NCI-H510A (cell line): ENCODE results near the gene CRACDL.
A peak's percentile ranks its signal among the peaks of the same experiment; 100 is the strongest.

Experiments
- DNase-seq: peaks from one replicate; lab custom pipeline; 2025; lab: John Stamatoyannopoulos, UW

The CRACDL gene

DNA sequence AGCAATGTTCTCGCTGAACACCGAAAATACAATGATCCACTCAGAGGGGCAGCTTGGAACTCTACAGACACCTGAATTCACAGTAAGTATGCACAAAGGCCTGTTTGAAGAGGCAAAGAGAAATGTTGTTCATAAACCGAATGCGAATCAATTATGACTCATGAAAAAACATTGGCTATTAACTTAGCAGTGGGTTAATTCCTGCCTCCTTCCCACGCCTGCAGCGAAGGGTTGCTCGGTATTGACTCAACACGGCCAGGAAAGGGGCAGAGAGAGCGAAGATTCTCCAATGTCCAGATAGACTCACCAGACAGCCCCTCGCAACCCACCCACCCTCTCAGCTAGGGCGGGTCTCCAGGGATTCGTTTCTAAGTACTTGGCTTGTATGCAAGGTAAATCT lies 9.4 kb downstream of the CRACDL start:
- no peak for DNase-seq

DNA sequence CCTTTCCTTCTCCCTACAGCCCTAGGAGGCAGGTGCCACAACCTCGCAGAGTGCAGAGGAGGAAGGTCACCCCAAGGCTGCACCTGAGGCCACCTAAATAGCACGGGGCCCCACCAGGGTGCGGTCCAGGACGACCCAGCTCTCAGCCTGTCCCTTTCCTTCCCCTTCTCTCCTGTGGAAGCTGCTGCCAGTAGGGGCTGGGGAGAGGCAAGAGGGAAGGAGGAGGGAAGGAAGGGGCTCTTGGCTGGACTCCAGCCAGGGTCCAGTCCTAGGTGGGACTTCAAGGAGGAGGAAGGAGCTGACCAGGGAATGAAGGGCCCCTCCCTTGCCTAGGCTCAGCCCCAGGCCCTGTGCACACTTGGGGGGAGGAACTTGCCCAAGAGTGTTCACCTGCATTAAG lies 11.1 kb downstream of the CRACDL start:
- DNase-seq, result no peak

DNA sequence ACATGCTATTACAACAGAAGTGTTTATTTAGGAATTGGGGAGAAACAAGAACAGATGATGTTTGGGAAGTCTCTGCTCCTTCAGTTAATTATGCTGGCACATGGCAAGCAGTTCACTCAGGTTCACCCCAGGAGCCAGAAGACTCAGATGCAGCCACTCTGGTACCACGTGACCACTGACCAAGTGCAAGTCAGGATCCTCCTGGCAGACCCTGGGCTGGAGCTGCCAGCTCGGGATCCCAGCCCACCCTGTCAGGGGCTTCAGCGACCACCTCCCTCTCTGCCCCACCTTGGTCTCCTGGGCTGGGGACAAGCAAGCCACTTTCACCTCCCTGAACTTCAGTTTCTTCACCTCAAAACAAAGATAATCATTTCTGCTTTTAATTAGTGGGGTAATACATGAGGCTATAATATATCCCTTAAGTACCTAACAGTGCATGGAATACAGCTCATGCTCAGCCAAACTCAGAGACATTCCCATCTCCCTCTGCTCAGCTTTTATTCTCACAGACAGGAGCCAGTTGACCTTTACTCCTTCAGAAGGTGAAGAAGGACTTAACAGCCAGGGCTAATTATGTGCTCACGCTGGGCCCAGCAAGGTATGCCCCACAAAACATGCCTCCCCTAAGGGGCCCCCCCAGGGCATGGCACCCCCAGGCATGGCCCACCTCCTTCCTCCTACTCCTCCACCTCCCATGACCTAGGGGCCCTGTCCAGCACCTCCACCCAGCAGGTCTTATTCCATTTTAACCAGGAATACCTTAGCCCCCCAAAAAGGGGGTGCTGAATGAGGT lies 11.8 kb downstream of the CRACDL start:
- DNase-seq, result no peak

DNA sequence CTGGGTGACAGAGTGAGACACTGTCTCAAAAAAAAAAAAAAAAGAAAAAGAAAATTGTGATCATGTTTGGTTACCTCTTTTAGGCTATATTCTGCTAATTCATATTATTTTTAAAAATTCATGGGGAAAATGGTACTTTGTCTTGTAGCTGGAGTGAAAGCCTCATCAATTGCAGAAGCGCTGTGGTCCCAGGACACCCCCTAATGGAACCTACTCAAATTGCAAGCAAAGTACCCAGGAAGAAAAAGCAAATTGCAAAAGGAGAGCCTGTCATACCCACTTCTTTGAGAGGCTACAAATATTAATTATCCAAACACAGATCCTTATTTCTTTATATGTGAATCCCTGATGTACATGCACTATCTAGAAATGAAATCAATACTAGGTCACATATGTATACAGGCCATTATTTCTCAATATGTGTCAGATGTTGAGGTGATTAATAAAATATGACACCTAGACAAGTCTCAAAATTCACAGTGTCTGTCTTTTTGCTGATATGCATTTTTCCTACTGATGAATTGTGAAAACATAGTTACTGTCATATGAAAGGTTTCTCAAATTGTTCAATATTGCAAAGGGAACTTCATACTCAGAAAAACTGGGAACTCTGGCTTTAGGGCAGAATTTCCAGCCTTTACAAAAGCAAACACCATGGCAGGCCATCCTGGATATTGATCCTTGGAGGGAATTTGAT lies 12.6 kb downstream of the CRACDL start:
- DNase-seq, result no peak

DNA sequence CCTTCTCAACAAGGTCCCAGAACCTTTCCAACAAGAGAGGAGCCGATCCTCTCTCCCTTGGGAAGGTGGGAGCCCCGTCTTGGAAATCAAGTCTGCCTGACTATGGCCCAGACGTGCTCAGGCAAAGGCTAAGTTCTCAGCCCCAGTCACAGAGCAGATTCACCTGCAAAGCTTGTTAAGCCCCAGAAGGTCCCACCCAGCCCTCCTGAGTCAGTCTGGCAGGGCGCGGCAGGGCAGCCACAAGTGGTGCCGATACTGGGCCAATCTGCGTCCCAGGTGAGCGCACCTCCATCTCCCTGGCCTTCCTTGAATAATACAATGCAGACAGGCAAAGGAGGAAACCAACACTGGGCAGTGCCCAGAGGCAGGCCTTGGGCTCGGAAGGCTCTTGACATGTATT lies 15.0 kb downstream of the CRACDL start:
- no peak for DNase-seq

DNA sequence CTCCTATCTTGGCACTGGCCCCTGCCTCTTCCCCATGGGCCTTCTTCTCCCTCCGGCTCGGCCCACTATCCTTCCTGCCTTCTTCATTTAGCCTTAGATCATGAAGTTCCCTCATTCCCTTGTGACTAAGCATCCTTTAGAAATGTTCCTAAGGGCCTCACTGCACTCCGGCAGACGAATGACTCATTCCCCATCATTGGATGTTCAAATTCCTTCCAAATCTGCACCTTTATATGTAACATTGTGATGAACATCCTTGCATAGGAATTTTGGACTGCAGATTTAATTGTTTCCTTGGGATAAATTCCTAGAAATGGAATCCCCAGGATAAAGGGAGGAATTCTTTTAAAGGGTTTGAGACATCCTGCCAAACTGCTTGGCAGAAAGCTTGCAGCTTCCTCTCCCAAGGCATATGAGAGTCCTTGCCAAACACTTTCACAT lies 19.0 kb downstream of the CRACDL start:
- no peak for DNase-seq

DNA sequence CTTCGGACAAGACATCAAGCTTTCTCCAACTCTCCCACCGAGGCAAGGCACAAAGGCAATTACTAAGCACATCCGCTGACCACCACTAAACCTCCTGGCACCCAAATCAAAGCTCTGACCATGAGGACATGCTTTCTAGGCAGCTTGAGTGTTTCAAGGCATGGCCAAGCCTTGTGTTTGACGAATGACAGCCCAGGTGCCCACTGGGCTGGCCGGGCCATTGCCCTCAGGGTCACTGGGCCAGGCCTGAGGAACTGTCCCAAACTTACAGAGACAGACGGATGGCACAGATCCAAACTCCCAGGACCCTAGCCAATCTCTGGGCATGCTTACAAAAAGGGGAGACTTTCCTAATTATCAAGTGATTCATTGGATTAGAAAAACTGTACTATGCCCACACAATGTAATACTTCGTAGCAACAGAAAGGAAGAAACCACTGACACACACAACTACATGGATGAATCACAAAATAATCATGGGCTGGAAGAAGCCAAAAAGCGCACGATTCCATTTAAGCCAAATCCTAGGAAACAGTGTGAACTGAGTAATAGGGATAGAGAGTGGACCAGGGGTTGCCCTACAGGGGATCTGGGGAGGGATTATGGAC lies 20.2 kb downstream of the CRACDL start:
- no peak for DNase-seq

DNA sequence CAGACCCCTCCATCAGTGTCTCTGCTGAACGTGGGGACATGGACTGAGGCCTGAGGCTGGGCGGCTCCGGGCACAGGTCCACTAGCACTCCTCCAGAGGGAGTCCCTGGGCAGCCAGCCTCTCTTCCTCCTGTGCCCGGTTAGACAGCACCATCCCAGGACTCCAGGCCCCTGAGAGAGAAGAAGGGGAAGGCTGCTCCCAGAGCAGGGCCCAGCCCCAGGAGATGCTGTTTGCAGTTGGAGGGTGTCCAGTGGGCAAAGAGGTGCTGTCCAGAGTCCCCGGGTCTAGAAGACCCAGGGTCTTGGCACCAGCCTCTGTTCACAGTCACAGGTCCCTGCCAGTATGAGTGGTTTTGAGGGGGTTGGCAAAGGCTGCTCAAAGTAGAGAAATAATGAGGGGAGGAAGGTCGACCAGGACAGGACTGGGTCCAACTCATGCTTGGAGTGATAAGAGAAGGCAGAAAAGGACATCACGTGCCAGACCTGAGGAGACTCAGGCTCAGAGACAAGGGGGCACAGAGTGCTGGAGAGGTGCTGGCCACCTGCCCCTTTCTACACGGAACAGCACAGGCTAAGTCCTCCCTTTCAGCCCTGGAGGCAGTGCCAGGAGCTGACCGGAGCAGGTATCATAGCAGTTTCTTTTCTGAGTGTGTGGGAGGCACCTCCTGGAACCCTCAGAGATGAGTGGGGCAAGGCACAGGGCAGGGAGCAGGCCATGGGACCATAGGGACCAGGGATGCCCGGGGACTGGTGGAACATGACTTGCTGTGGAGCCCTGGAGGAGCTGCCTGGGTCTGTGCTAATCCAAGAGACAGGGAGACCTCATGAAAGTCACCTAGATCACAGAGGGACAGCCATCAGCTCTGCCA lies 21.1 kb downstream of the CRACDL start:
- DNase-seq, result no peak

DNA sequence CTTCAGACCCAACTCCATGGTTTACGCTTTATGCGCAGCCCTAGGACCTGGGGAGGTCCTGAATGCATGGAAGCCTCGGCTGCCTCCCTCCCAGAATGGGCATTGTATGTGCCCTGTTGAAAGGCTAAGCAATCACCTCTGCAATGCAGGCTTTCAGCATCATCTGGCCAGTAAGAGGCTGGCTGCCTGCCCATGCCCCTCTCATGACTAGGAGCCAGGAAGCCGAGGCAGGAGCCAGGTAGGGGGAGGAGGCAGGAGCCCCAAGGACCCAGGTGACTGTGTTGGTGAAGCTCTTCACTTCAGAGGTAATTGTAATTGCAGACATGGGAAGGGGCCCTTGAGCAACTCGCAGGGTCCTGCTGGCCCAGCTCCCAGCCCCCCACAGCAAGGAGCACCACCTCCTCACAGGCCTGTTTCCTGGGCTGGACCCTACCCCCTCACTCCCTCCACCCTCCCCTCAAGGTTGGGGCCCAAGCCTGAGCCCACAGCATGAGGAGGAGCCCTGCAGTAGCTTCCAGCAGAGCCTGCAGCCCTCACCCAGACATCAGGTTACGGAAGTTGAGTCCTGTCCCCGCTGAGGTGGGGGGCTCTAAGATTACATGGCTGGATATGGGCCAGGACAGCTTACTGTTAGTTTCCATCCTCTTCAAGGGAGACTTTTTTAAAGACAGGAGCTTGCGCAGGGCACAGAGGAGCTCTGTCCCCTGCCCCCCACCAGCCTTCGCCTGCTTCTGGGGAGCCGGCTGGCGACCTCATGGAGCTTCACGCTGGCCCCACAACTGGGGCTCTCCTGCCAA lies 21.9 kb downstream of the CRACDL start:
- DNase-seq, result peak; percentile 59

DNA sequence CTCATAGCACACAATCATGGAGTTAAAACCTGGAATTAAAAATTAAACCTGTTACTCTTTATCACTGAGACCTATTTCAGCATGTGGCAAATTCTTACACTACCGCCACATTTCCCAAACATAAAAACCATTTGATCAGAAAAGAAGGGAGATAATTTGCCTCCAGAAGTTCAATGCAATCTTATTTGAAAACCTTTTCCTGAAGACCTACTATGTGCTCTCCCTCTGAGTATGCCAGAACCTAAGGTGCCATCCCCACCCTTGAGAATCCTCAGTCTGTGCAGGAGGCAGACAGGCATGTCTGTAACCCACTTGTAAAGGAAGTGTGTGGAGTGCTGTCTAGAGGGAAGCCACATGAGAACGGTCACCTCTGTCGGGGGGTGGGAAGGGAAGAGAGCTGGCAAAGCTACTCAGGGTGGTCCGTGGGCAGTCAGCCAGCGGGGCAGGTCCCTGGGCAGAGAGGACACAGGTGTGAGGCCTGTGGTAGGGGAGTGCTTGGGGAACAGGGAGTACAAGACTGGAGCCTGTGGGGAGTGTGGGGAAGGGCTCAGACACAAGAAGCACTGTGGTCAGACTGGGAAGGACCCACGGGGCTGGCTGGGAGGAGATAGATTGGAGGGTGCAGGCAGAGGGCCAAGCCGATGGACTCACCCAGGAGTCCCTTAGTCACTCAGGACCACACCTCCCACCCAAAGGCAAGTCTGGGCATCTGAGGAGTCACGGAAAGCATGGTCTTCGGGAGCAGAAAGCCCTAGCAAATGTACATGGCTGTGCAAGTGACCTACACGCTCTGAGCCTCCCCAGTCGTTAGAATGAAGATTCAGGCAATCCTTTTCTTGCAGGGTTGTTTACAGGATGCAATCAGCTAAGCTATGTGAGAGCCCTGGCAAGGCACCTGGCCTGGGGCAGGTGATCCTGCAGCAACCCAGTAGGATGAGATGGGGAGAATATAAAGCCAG lies 22.8 kb downstream of the CRACDL start:
- no peak for DNase-seq

DNA sequence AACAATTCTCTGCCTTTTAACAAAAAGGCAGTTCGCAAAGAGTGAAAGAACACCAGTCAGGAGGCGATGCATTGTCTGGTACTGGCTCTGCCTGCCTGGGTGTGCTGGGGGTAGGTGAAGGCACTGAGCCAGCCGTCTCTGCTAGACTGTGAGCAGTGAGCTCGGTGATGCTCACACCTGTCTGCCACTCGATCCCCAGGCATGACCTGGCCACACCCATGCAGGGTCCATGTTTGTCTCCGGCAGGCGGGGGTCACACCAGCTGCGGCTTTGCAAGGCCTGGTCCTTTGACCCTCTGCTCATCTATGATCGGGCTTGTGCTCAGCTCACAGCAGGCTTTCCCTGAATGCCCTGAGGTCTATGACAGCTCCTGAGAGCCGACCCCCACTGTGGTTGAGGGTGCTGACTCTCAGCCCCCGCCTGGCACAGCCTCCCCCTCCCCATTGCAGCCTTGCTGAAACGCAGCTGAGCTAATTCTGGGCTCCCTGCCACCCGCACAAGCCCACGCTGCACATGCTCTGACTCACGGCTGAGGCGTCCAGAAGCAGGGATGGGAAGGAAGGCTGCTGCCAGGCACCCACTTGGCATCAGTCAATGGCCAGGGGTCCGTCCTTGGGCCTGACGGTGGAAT lies 23.7 kb downstream of the CRACDL start:
- DNase-seq, result peak; percentile 70

DNA sequence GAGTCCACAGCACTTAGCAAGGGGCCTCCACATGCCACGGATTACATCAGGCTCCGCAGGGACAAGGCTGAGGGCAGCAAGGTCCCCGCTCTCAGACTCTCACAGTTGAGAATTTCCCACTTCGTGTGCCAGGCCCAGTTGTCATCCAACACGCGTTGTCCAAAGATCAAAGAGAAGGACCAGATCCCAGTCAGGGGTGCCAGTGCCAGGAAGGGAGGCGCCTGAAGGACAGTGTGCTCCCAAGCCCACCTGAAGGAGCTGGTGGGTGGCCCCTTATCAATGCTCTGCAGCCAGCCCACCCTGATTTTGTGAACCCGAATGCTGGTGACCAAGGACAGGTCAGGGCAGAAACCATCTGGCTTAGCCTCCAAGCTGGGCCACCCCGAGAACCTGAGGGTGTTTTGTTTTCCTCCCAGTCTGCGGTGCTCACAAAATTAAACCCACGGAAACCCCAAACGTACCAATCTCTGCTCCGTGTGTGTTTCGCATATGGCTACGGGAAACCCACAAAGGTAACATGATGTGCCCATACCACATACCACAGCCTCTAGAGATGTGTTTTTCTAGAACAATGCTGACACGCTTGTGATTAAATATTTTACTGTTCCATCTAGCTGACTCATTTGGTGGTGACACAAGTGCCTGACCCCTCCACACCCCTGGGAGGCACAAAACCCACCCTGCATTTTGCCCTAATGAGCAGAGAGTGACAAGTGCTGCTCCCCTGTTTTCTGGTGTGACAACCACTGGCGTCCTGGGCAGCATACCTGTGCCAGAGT lies 24.5 kb downstream of the CRACDL start:
- no peak for DNase-seq

DNA sequence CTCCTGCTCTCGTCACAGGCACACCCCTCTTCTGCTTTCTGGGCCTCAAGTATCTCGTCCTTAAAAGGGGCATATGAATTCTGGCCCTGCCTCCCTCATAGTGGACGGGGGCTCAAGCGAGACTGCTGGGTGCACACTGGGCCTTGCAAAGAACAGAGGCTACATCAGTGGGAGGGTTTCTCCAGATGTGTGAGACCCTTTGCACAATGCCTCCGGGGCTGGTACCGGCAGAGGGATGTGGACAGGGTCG lies 25.0 kb downstream of the CRACDL start:
- DNase-seq, result no peak

DNA sequence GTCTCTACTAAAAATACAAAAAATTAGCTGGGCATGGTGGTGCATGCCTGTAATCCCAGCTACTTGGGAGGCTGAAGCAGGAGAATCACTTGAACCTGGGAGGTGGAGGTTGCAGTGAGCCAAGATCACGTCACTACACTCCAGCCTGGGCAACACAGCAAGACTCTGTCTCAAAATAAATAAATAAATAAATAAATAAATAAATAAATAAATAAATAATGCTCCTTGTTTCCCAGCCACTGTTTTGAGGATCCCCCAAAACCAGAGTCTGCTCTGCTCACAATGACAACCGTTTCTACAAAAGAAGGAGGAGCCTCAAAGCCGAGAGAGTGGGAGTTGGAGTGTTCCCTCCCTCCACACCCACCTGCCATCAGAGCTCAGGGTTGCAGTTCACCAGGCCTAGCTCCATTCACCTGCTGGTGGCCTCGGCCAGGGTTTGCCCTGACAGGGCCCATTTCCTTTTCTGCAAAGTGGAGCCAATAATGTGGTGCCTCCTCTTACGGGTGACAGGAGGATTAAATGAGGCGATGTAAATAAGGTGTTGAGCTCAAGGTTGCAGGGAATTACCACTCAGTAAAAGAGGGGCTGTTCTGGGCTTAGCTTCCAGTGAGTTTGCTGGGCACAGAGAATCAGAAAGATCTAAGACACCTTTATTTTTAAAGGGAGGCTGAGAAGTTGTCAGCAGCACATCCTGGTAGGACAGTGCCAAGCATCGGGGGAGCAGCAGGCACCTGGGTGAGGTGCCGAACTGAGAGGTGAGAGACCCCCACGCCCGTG lies 25.5 kb downstream of the CRACDL start:
- no peak for DNase-seq

DNA sequence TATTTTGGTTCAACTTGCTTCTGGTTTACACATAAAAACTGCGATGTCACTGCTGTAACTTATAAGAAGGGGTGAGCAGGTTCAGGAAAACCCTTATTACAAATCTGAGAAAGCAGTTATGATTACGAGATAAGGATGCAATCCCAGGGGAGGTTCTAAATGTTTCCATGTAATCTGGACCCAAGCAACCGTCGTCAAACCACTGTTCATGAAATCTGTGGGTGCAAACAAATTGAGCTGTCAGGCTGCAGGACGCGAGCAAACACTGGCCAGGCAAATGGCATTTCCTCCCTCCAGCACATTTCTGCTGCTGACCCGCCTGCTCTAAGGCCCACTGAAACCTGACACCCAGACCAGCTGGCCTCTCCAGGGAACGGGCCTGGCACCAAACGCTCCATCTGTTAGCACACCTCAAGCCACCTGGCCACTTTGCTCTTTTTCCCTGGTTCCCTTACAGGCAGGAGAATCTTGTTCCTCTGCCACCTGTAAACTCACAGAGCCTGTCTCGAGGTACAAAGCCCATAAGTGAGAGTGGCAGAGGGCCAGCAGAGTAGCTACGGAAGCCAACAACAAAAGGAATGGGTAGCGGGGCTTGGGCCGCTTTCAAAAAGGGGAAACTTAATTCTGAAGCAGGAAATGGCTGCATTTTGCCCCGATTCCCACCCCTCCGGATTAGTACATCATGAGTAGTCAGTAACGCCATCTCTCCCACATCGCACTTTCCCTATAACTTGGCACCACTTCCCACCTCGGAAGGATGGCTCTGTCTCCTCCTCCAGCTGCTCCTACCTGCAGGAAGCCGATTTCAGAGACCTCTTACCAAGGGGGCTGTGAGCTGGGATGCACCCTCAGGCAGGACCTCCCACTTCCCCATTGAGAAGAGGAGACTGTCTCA lies 26.5 kb downstream of the CRACDL start:
- peak; percentile 94 for DNase-seq

DNA sequence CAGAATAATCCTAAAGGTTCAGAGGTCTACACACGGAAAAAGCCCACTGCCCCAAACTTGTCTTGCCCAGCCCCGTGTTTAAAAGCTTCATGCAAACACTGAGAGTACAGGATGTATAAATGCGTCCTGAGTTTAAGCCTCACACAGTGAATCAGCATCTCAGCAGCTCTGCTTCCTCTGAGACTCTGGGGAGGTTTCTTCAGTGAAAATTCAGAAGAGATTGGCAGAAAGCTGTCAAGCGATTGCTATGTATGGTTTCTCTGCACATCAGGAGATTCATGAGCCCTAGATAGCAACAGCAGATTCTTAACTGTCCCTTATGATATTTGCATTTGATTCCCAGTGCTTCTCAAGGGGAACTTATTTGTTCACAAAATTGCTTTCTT lies 27.1 kb downstream of the CRACDL start:
- DNase-seq, result no peak
